DOHH2 (cell line): ENCODE data around the gene BTBD6.

Source experiments
- EZH2phosphoT487 ChIP-seq: fragments of 200-600 bp; sonication (generic); IDR thresholded peaks from 2 replicates; pipeline ENCODE4 v1.6.1; 2017; ENCODE audit warnings: borderline replicate concordance, mild to moderate bottlenecking, antibody characterized with exemption, low read length, moderate library complexity, mixed read lengths
- TF ChIP-seq, protein P1 (sequence below): fragments of 200-600 bp; sonication (generic); IDR thresholded peaks from one replicate; pipeline ENCODE4 v1.5.1; 2014; ENCODE audit warnings: antibody characterized with exemption, mild to moderate bottlenecking, low read depth, low read length; ENCODE audit not compliant: poor library complexity, severe bottlenecking

DNA sequence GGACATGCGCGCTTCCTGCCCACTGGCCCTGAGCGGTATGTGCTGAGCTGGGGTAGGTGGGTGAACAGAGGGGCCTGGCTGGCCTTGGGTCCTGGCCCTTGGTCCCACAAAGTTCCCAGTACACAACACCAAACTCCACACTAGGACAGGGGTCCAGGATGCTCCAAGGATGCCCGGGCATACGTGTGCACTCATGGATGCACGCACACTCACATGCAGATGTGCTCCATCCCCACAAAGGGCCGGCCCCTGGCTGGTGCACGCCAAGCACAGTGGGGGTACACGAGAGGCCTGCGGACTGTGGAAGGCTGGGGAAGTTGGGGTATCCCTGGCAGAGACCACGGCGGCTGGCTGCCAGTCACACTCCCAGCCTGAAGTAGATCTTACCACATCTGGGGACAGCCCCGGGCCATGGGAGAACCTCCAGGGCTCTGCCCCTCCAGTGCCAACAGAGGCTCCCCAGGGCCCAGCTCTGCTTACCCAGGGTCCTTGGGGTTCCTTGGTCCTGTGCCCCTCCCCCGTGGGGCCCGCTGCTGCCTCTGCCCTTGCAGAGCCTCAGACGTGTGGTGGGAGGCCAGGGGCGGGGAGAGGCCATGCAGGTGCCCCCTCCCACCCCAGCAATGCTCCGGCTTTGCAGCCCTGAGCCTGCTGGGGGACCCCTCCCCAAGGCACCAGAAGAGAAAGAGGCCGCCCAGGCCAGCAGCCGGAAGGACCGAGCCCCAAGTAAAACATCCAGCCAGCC is 43.2 kb upstream of the BTBD6 start:
- TF ChIP-seq, protein P1, sequence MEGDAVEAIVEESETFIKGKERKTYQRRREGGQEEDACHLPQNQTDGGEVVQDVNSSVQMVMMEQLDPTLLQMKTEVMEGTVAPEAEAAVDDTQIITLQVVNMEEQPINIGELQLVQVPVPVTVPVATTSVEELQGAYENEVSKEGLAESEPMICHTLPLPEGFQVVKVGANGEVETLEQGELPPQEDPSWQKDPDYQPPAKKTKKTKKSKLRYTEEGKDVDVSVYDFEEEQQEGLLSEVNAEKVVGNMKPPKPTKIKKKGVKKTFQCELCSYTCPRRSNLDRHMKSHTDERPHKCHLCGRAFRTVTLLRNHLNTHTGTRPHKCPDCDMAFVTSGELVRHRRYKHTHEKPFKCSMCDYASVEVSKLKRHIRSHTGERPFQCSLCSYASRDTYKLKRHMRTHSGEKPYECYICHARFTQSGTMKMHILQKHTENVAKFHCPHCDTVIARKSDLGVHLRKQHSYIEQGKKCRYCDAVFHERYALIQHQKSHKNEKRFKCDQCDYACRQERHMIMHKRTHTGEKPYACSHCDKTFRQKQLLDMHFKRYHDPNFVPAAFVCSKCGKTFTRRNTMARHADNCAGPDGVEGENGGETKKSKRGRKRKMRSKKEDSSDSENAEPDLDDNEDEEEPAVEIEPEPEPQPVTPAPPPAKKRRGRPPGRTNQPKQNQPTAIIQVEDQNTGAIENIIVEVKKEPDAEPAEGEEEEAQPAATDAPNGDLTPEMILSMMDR: no peak
- TF ChIP-seq EZH2phosphoT487: no peak
